Mesenchymal stem cell (in vitro differentiated cells and primary cell): ENCODE results near the gene NAA80.

Experiments used
- DNase-seq: peaks from one replicate; pipeline ENCODE4 v3.0.0-alpha.2; 2013
- H2AFZ ChIP-seq: one replicate; pipeline ENCODE4 v1.6.1; 2013; ENCODE audit warnings: low read depth, mild to moderate bottlenecking, control low read depth, inconsistent platforms, low read length, moderate library complexity
- H2AK5ac ChIP-seq: 2 replicates; pipeline ENCODE4 v1.6.1; 2013; ENCODE audit warnings: low read length, moderate library complexity, mild to moderate bottlenecking, inconsistent platforms; ENCODE audit not compliant: severe bottlenecking
- H2BK120ac ChIP-seq: one replicate; pipeline ENCODE4 v1.6.1; 2013; ENCODE audit warnings: low read depth, mild to moderate bottlenecking, inconsistent platforms, low read length, moderate library complexity
- H2BK12ac ChIP-seq, 2 experiments: one replicate each; pipeline ENCODE4 v1.6.1; 2013; ENCODE audit warnings: inconsistent platforms in 2 of 2, low read length in 2 of 2, mild to moderate bottlenecking in 2 of 2, moderate library complexity in 2 of 2, control low read depth in 1 of 2
- H2BK15ac ChIP-seq: one replicate; pipeline ENCODE4 v1.6.1; 2013; ENCODE audit warnings: mild to moderate bottlenecking, low read depth, inconsistent platforms; ENCODE audit not compliant: poor library complexity, severe bottlenecking
- H2BK5ac ChIP-seq: 2 replicates; pipeline ENCODE4 v1.6.1; 2013; ENCODE audit warnings: low read depth, mild to moderate bottlenecking, low read length, control low read depth, inconsistent platforms; ENCODE audit not compliant: poor library complexity, severe bottlenecking
- H3K14ac ChIP-seq, 2 experiments: one replicate each; pipeline ENCODE4 v1.6.1; 2013; ENCODE audit warnings: inconsistent platforms in 2 of 2, low read length in 2 of 2, control low read depth in 1 of 2, mild to moderate bottlenecking in 1 of 2, moderate library complexity in 1 of 2
- H3K18ac ChIP-seq, 2 experiments: one replicate each; pipeline ENCODE4 v1.6.1; 2013; ENCODE audit warnings: inconsistent platforms in 2 of 2, low read length in 2 of 2, control low read depth in 1 of 2, low read depth in 1 of 2, mild to moderate bottlenecking in 1 of 2
- H3K23ac ChIP-seq, 2 experiments: one replicate each; pipeline ENCODE4 v1.6.1; 2013; ENCODE audit warnings: inconsistent platforms in 2 of 2, low read length in 2 of 2, mild to moderate bottlenecking in 2 of 2, moderate library complexity in 2 of 2, control low read depth in 1 of 2
- H3K27ac ChIP-seq: 2 replicates; pipeline ENCODE4 v1.5.1; 2013; ENCODE audit warnings: mild to moderate bottlenecking, moderate library complexity, low read length, control low read depth, inconsistent platforms; ENCODE audit not compliant: poor library complexity, severe bottlenecking
- H3K27me3 ChIP-seq, 2 experiments: 2 replicates each; pipeline versions ENCODE4 v1.6.1 to v1.7.0; 2013; ENCODE audit warnings: low read length in 2 of 2, mild to moderate bottlenecking in 2 of 2, moderate library complexity in 2 of 2, control low read depth in 1 of 2, inconsistent platforms in 1 of 2; ENCODE audit not compliant: control insufficient read depth in 1 of 2, insufficient read depth in 1 of 2
- H3K36me3 ChIP-seq, 2 experiments: 2 replicates each; pipeline versions ENCODE4 v1.6.1 to v1.7.0; 2013; ENCODE audit warnings: low read length in 2 of 2, control low read depth in 1 of 2, inconsistent platforms in 1 of 2, low read depth in 1 of 2, mild to moderate bottlenecking in 1 of 2; ENCODE audit not compliant: insufficient read depth in 2 of 2, control insufficient read depth in 1 of 2
- H3K4ac ChIP-seq, 2 experiments: one replicate each; pipeline ENCODE4 v1.6.1; 2013; ENCODE audit warnings: inconsistent platforms in 2 of 2, low read length in 2 of 2, mild to moderate bottlenecking in 2 of 2, moderate library complexity in 2 of 2, control low read depth in 1 of 2, low read depth in 1 of 2
- H3K4me1 ChIP-seq: 2 replicates; pipeline ENCODE4 v1.6.1; 2013; ENCODE audit warnings: low read depth, low read length, control low read depth; ENCODE audit not compliant: control insufficient read depth, insufficient read depth
- H3K4me2 ChIP-seq: 2 replicates; pipeline ENCODE4 v1.6.1; 2013; ENCODE audit warnings: low read length, mild to moderate bottlenecking, inconsistent platforms; ENCODE audit not compliant: poor library complexity, severe bottlenecking
- H3K4me3 ChIP-seq, 2 experiments: 2 replicates each; pipeline versions ENCODE4 v1.5.1 to v1.7.0; 2013; ENCODE audit warnings: low read length in 2 of 2, mild to moderate bottlenecking in 2 of 2, control low read depth in 1 of 2, low read depth in 1 of 2; ENCODE audit not compliant: insufficient read depth in 1 of 2
- H3K79me1 ChIP-seq: replicated peaks from 2 replicates; pipeline ENCODE4 v1.6.1; 2013; ENCODE audit warnings: mild to moderate bottlenecking, control low read depth, low read length, inconsistent platforms; ENCODE audit not compliant: poor library complexity, severe bottlenecking
- H3K9ac ChIP-seq: 2 replicates; pipeline ENCODE4 v1.7.0; 2013; ENCODE audit warnings: mild to moderate bottlenecking, low read length, moderate library complexity
- H3K9me3 ChIP-seq: 2 replicates; pipeline ENCODE4 v1.7.0; 2013; ENCODE audit warnings: mild to moderate bottlenecking, low read length; ENCODE audit not compliant: control insufficient read depth
- H4K8ac ChIP-seq: one replicate; pipeline ENCODE4 v1.6.1; 2013; ENCODE audit warnings: inconsistent platforms, mild to moderate bottlenecking, low read length, moderate library complexity
- H4K91ac ChIP-seq: one replicate; pipeline ENCODE4 v1.6.1; 2013; ENCODE audit warnings: mild to moderate bottlenecking, low read length, inconsistent platforms
- WGBS: methylation state at CpG from one replicate; pipeline ENCODE4 v1.1.7; 2013; ENCODE audit warnings: mixed read lengths; 5-methylcytosine and 5-hydroxymethylcytosine counted together

Gene NAA80

GRCh38 chr3:50319181-50319893 is 20.1 kb upstream of the NAA80 start:
- Histone ChIP-seq H3K4me2 (no peak overlapping the region), H3K4me1 (peaks cover 59% of the 10 kb centered on the region), H3K79me1 (peaks cover 44% of the 10 kb centered on the region), H3K9me3 (no peaks in the 10 kb centered on the region), H3K27me3 (no peaks in the 10 kb centered on the region), H3K4ac (no peak overlapping the region), H3K18ac (no peak overlapping the region), H2BK5ac (no peak overlapping the region), H3K23ac (no peak overlapping the region), H2AFZ (no peak overlapping the region), H4K91ac (no peak overlapping the region), H3K4me3 (peak overlapping the region in 1 of 2 experiments; percentile 88), H4K8ac (no peak overlapping the region), H3K36me3 (peaks cover 47 to 58% of the 10 kb centered on the region in 2 experiments), H2BK120ac (no peak overlapping the region), H2AK5ac (no peak overlapping the region), H3K14ac (no peak overlapping the region), H2BK12ac (no peak overlapping the region), H3K27ac (no peak overlapping the region), H2BK15ac (no peak overlapping the region), H3K9ac (peak overlapping the region; percentile 99)
- WGBS = 96% methylated on average over 16 of the region's 16 CpGs
- DNase-seq = no peak

GRCh38 chr3:50318615-50319014 is 19.4 kb upstream of the NAA80 start:
- Histone ChIP-seq H3K4me2 (no peak overlapping the region), H2AK5ac (no peak overlapping the region), H3K27me3 (no peaks in the 10 kb centered on the region), H3K27ac (no peak overlapping the region), H3K36me3 (peaks cover 47 to 53% of the 10 kb centered on the region in 2 experiments), H2BK12ac (no peak overlapping the region), H2BK5ac (no peak overlapping the region), H3K9me3 (no peaks in the 10 kb centered on the region), H3K4me3 (no peak overlapping the region), H3K23ac (no peak overlapping the region), H4K91ac (no peak overlapping the region), H2BK120ac (no peak overlapping the region), H3K79me1 (peaks cover 44% of the 10 kb centered on the region), H3K9ac (peak overlapping the region; percentile 6), H4K8ac (peak overlapping the region; percentile 31), H3K14ac (no peak overlapping the region), H2BK15ac (peak overlapping the region; percentile 12), H3K18ac (no peak overlapping the region), H3K4me1 (peaks cover 56% of the 10 kb centered on the region), H3K4ac (no peak overlapping the region), H2AFZ (no peak overlapping the region)
- WGBS = 88% methylated on average over 10 of the region's 10 CpGs
- DNase-seq = no peak

- Histone ChIP-seq H4K91ac (no peak overlapping the region), H2AFZ (no peak overlapping the region), H4K8ac (no peak overlapping the region), H3K14ac (peak overlapping the region in 1 of 2 experiments; percentile 1), H3K23ac (peak overlapping the region in 1 of 2 experiments; percentile 35), H3K9me3 (no peaks in the 10 kb centered on the region), H3K4me1 (peaks cover 56% of the 10 kb centered on the region), H2BK15ac (no peak overlapping the region), H2BK12ac (no peak overlapping the region), H3K9ac (no peak overlapping the region), H3K27me3 (no peaks in the 10 kb centered on the region), H3K4me2 (no peak overlapping the region), H2BK120ac (no peak overlapping the region), H3K4me3 (peak overlapping the region in 1 of 2 experiments; percentile 43), H3K36me3 (peaks cover 47 to 53% of the 10 kb centered on the region in 2 experiments), H3K18ac (no peak overlapping the region), H3K4ac (no peak overlapping the region), H3K79me1 (peaks cover 44% of the 10 kb centered on the region), H3K27ac (no peak overlapping the region), H2AK5ac (no peak overlapping the region), H2BK5ac (no peak overlapping the region)
- 95% methylated on average over 11 of the region's 11 CpGs for WGBS
- no peak for DNase-seq
Measured at GRCh38 chr3:50318163-50318562, 19.0 kb upstream of the NAA80 start.

GRCh38 chr3:50317300-50317699 is 18.1 kb upstream of the NAA80 start:
- Histone ChIP-seq H3K79me1 (peaks cover 44% of the 10 kb centered on the region), H3K36me3 (peaks cover 47 to 53% of the 10 kb centered on the region in 2 experiments), H2BK120ac (no peak overlapping the region), H3K4me3 (no peak overlapping the region), H2AFZ (no peak overlapping the region), H3K27me3 (no peaks in the 10 kb centered on the region), H3K4ac (no peak overlapping the region), H3K9ac (peak overlapping the region; percentile 26), H2BK15ac (no peak overlapping the region), H3K23ac (no peak overlapping the region), H2BK12ac (no peak overlapping the region), H2BK5ac (no peak overlapping the region), H4K91ac (no peak overlapping the region), H3K14ac (no peak overlapping the region), H2AK5ac (peak overlapping the region; percentile 17), H3K9me3 (no peaks in the 10 kb centered on the region), H3K4me2 (no peak overlapping the region), H3K27ac (peak overlapping the region; percentile 4), H3K4me1 (peaks cover 49% of the 10 kb centered on the region), H4K8ac (no peak overlapping the region), H3K18ac (no peak overlapping the region)
- 88% methylated on average over 5 of the region's 6 CpGs for WGBS
- no peak for DNase-seq
